SU-DHL-6 (cell line): ENCODE data around the gene GRM1.

Experiments used
- H2AFZ ChIP-seq: fragments of 200-600 bp; sonication (generic); 2 replicates; pipeline ENCODE4 v1.6.1; 2014; ENCODE audit warnings: low read depth, mild to moderate bottlenecking, moderate library complexity, mixed read lengths, antibody characterized with exemption, low read length; ENCODE audit not compliant: severe bottlenecking
- H3F3A ChIP-seq: fragments of 200-600 bp; shearing (Covaris generic); 2 replicates; pipeline ENCODE4 v1.6.0; 2016; ENCODE audit warnings: antibody characterized with exemption, mild to moderate bottlenecking; ENCODE audit not compliant: insufficient read depth
- H3K27ac ChIP-seq: fragments of 200-600 bp; sonication (generic); 2 replicates; pipeline ENCODE4 v1.5.1; 2016; ENCODE audit warnings: low read depth, mild to moderate bottlenecking, low read length, moderate library complexity, mixed read lengths
- H3K27me3 ChIP-seq: fragments of 200-600 bp; sonication (generic), shearing (Covaris generic); 2 replicates; pipeline ENCODE4 v1.6.0; 2014; ENCODE audit warnings: mild to moderate bottlenecking, low read length
- H3K36me3 ChIP-seq: fragments of 200-600 bp; sonication (generic); 2 replicates; pipeline ENCODE4 v1.6.1; 2014; ENCODE audit warnings: mild to moderate bottlenecking, low read length, mixed read lengths
- H3K4me2 ChIP-seq: fragments of 300-600, 200-600 bp; shearing (Covaris generic), sonication (generic); 2 replicates; pipeline ENCODE4 v1.6.0; 2014; ENCODE audit warnings: low read length, low read depth, mild to moderate bottlenecking; ENCODE audit not compliant: poor library complexity, severe bottlenecking
- H3K4me3 ChIP-seq: fragments of 200-600 bp; sonication (generic); 2 replicates; pipeline ENCODE4 v1.5.1; 2014; ENCODE audit warnings: antibody characterized with exemption, low read length, mild to moderate bottlenecking, mixed read lengths; ENCODE audit not compliant: insufficient read depth, poor library complexity, severe bottlenecking
- H3K79me2 ChIP-seq: fragments of 200-600 bp; sonication (generic); 2 replicates; pipeline ENCODE4 v1.6.1; 2014; ENCODE audit warnings: mild to moderate bottlenecking, low read length, moderate library complexity; ENCODE audit not compliant: insufficient read depth
- H3K9ac ChIP-seq: fragments of 200-600 bp; sonication (generic); 2 replicates; pipeline ENCODE4 v1.7.0; 2014; ENCODE audit warnings: mild to moderate bottlenecking, low read length
- H3K9me2 ChIP-seq: fragments of 200-600 bp; sonication (generic); replicated peaks from 2 replicates; pipeline ENCODE4 v1.6.1; 2014; ENCODE audit warnings: low read length; ENCODE audit not compliant: insufficient read depth
- H3K9me3 ChIP-seq: fragments of 200-600 bp; sonication (generic); 2 replicates; pipeline ENCODE4 v1.6.1; 2014; ENCODE audit warnings: low read length, mixed read lengths; ENCODE audit not compliant: insufficient read depth
- H4K20me1 ChIP-seq: fragments of 200-600 bp; sonication (generic); 2 replicates; pipeline ENCODE4 v1.6.1; 2014; ENCODE audit warnings: low read depth, mild to moderate bottlenecking, antibody characterized with exemption, low read length, moderate library complexity, mixed read lengths
- EZH2phosphoT487 ChIP-seq: fragments of 200-600 bp; sonication (generic), shearing (Covaris generic); conservative IDR thresholded peaks from 2 replicates; pipeline ENCODE4 v1.6.1; 2018; ENCODE audit warnings: mild to moderate bottlenecking, antibody characterized with exemption, low read length, moderate library complexity, mixed read lengths
- TF ChIP-seq, protein P1 (sequence below): fragments of 200-600 bp; sonication (generic); IDR thresholded peaks from one replicate; pipeline ENCODE4 v1.5.1; 2017; ENCODE audit warnings: antibody characterized with exemption, mild to moderate bottlenecking, low read length, moderate library complexity; ENCODE audit not compliant: insufficient read depth, poor library complexity, severe bottlenecking

Gene GRM1

DNA sequence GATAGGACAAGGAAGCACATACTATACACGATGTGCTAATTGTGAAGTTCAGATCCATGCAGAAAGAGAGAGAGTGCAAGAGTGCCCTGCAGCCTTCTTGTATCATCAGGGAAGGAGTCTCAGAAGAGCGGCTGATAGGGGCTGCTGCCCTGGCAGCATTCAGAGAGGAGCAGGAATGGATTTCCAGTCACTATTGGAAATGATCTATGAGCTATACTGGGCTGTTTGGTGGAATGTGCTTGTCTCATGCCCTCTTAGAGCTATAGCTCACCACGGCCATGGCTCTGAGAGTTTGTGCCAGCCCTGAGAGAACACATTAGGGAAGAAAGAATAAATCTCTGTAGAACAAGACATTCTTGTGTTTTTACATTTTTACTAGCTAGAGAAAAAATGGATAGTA lies 302.2 kb downstream of the GRM1 start:
- Histone ChIP-seq H3K27me3 (no peaks in the 10 kb centered on the region), H3F3A (no peaks in the 10 kb centered on the region), H3K9me2 (no peaks in the 10 kb centered on the region), H3K4me3 (no peak overlapping the region), H3K79me2 (no peaks in the 10 kb centered on the region), H3K4me2 (no peak overlapping the region), H2AFZ (no peak overlapping the region), H4K20me1 (no peaks in the 10 kb centered on the region), H3K9ac (no peak overlapping the region), H3K36me3 (no peaks in the 10 kb centered on the region), H3K27ac (no peak overlapping the region), H3K9me3 (no peaks in the 10 kb centered on the region)
- no peak for TF ChIP-seq EZH2phosphoT487
- TF ChIP-seq, protein P1, sequence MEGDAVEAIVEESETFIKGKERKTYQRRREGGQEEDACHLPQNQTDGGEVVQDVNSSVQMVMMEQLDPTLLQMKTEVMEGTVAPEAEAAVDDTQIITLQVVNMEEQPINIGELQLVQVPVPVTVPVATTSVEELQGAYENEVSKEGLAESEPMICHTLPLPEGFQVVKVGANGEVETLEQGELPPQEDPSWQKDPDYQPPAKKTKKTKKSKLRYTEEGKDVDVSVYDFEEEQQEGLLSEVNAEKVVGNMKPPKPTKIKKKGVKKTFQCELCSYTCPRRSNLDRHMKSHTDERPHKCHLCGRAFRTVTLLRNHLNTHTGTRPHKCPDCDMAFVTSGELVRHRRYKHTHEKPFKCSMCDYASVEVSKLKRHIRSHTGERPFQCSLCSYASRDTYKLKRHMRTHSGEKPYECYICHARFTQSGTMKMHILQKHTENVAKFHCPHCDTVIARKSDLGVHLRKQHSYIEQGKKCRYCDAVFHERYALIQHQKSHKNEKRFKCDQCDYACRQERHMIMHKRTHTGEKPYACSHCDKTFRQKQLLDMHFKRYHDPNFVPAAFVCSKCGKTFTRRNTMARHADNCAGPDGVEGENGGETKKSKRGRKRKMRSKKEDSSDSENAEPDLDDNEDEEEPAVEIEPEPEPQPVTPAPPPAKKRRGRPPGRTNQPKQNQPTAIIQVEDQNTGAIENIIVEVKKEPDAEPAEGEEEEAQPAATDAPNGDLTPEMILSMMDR, result no peak

DNA sequence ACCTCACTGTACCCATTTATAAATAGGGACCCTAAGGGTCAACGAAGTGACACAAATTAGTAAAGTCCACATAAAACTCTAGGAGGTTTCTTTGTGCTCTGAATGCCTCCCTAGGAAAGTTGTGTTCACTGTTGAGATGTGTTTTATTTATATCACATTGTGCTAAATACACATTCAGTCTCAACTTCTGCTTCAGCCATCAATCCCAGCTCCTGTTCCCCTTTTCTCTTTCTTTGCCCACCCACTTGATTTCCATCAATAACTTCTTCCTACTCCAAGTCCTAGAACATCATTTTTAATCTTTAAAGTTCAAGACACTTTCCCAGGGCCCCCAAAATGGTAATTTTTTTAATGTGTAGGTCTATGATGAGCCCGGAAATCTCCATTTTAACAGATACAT lies 306.5 kb downstream of the GRM1 start:
- Histone ChIP-seq H3K4me3 (no peak overlapping the region), H3K9me2 (no peaks in the 10 kb centered on the region), H3K27me3 (no peaks in the 10 kb centered on the region), H3K79me2 (no peaks in the 10 kb centered on the region), H3K27ac (no peak overlapping the region), H4K20me1 (no peaks in the 10 kb centered on the region), H3K4me2 (no peak overlapping the region), H3K9ac (no peak overlapping the region), H3K9me3 (no peaks in the 10 kb centered on the region), H3K36me3 (no peaks in the 10 kb centered on the region), H3F3A (no peaks in the 10 kb centered on the region), H2AFZ (no peak overlapping the region)
- no peak for TF ChIP-seq EZH2phosphoT487

DNA sequence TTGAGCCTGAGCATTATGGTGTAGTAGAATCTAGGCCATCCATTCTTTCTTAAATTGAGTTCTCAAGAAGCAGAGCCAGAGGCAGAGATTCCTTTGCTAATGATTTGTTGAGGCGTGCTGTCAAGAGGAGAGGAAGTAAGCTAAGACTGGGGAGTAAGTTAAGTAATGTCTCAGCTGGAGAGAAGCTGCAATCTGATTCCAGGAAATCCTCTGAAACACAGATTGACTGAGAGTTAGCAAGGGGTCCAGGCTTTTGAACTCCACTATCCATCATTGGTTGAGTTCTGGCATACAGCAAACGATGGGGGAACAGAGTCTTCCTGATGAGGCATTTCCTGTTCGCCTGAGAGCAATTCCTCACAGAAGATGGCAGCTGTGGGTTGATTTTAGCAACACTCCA lies 307.3 kb downstream of the GRM1 start:
- no peaks in the 10 kb centered on the region for H3K9me3 ChIP-seq
- H3K9ac ChIP-seq, result no peak overlapping the region
- no peak overlapping the region for H3K4me3 ChIP-seq
- no peaks in the 10 kb centered on the region for H3K9me2 ChIP-seq
- H2AFZ ChIP-seq, result no peak overlapping the region
- H3F3A ChIP-seq, result no peaks in the 10 kb centered on the region
- H3K79me2 ChIP-seq, result no peaks in the 10 kb centered on the region
- H4K20me1 ChIP-seq, result no peaks in the 10 kb centered on the region
- TF ChIP-seq, protein P1, result no peak
- TF ChIP-seq EZH2phosphoT487, result no peak
- H3K36me3 ChIP-seq, result no peaks in the 10 kb centered on the region
- no peak overlapping the region for H3K27ac ChIP-seq
- H3K4me2 ChIP-seq, result no peak overlapping the region
- H3K27me3 ChIP-seq, result no peaks in the 10 kb centered on the region

DNA sequence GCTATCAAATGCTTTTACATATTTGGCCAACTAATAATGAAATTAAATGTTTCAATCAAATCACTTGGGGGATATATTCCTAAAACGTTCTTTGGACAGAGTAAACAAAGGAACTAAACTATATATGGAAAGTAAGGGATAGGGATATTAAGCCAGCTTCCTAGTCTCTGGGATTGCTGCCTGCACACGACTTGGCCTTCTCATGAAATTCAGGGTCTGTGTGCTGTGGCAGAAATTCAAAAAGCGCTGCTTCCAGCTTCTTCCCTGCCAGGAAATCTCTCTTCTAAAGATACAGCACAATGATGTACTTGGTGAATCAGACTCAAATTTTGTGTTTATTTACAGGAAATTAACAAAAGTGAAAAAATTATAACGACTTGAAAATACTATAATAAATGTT lies 308.5 kb downstream of the GRM1 start:
- no peaks in the 10 kb centered on the region for H3F3A ChIP-seq
- H3K9me3 ChIP-seq, result no peaks in the 10 kb centered on the region
- H3K9me2 ChIP-seq, result no peaks in the 10 kb centered on the region
- no peak for TF ChIP-seq EZH2phosphoT487
- TF ChIP-seq, protein P1, result no peak
- no peak overlapping the region for H3K27ac ChIP-seq
- no peak overlapping the region for H3K9ac ChIP-seq
- no peak overlapping the region for H2AFZ ChIP-seq
- H3K27me3 ChIP-seq, result no peaks in the 10 kb centered on the region
- no peaks in the 10 kb centered on the region for H3K36me3 ChIP-seq
- H4K20me1 ChIP-seq, result no peaks in the 10 kb centered on the region
- H3K4me2 ChIP-seq, result no peak overlapping the region
- H3K4me3 ChIP-seq, result no peak overlapping the region
- H3K79me2 ChIP-seq, result no peaks in the 10 kb centered on the region
